Neural progenitor cell (in vitro differentiated cells): Measurements from ENCODE around the gene RAB3IL1. TPM values are rescaled to one million over a fixed set of nuclear protein-coding genes. Genes with fewer than 3 reads are reported as not detected.

ENCODE experiments used
- DNase-seq: peaks from one replicate; pipeline ENCODE4 v3.0.0-alpha.2; 2016; ENCODE audit warnings: low spot score
- H2AFZ ChIP-seq: fragments of 200-600 bp; sonication (generic); replicated peaks from 2 replicates; pipeline ENCODE4 v1.6.1; 2016; ENCODE audit warnings: antibody characterized with exemption
- H3F3A ChIP-seq: fragments of 200-600 bp; sonication (generic); 2 replicates; pipeline ENCODE4 v1.6.1; 2016; ENCODE audit warnings: antibody characterized with exemption, low read depth
- H3K27ac ChIP-seq: fragments of 200-600 bp; sonication (generic); 2 replicates; pipeline ENCODE4 v1.5.1; 2016; ENCODE audit warnings: mild to moderate bottlenecking
- H3K27me3 ChIP-seq: fragments of 200-600 bp; sonication (generic); 2 replicates; pipeline ENCODE4 v1.6.1; 2016; ENCODE audit warnings: mild to moderate bottlenecking, moderate library complexity
- H3K36me3 ChIP-seq: fragments of 200-600 bp; sonication (generic); 2 replicates; pipeline ENCODE4 v1.5.1; 2016
- H3K4me1 ChIP-seq: fragments of 200-600 bp; sonication (generic); 2 replicates; pipeline ENCODE4 v1.6.1; 2016; ENCODE audit warnings: mixed run types
- H3K4me2 ChIP-seq: fragments of 200-600 bp; sonication (generic); 2 replicates; pipeline ENCODE4 v1.6.1; 2016
- H3K4me3 ChIP-seq: fragments of 200-600 bp; sonication (generic); 2 replicates; pipeline ENCODE4 v1.5.1; 2016
- H3K79me2 ChIP-seq: fragments of 200-600 bp; sonication (generic); 2 replicates; pipeline ENCODE4 v1.6.1; 2016; ENCODE audit warnings: low read depth
- H3K9ac ChIP-seq: fragments of 200-600 bp; sonication (generic); 2 replicates; pipeline ENCODE4 v1.6.1; 2016
- H3K9me3 ChIP-seq: fragments of 200-600 bp; sonication (generic); 2 replicates; pipeline ENCODE4 v1.5.1; 2016; ENCODE audit warnings: low read depth
- H4K20me1 ChIP-seq: fragments of 200-600 bp; sonication (generic); 2 replicates; pipeline ENCODE4 v1.6.1; 2016; ENCODE audit warnings: low read depth
- H3K27ac Mint-ChIP-seq: 3 replicates; pipeline ENCODE4 v1.8.0; 2021; ENCODE audit warnings: mixed read lengths
- H3K27me3 Mint-ChIP-seq: 2 replicates; pipeline ENCODE4 v1.8.0; 2022; ENCODE audit warnings: low read depth, mild to moderate bottlenecking, inconsistent platforms, moderate library complexity, mixed read lengths; ENCODE audit not compliant: insufficient read depth
- H3K36me3 Mint-ChIP-seq: 3 replicates; pipeline ENCODE4 v1.8.0; 2021; ENCODE audit warnings: mixed read lengths
- H3K4me1 Mint-ChIP-seq: 3 replicates; pipeline ENCODE4 v1.8.0; 2021; ENCODE audit warnings: mixed read lengths
- H3K4me3 Mint-ChIP-seq: 3 replicates; pipeline ENCODE4 v1.8.0; 2021; ENCODE audit warnings: mild to moderate bottlenecking, moderate library complexity, mixed read lengths
- H3K9me3 Mint-ChIP-seq: 3 replicates; pipeline ENCODE4 v1.8.0; 2020; ENCODE audit warnings: mixed read lengths
- CTCF ChIP-seq: fragments of 200-600 bp; sonication (generic); IDR thresholded peaks from 2 replicates; pipeline ENCODE4 v1.5.1; 2017; ENCODE audit warnings: antibody characterized with exemption, mild to moderate bottlenecking
- EZH2 ChIP-seq: fragments of 200-600 bp; sonication (generic); IDR thresholded peaks from 2 replicates; pipeline ENCODE4 v1.6.1; 2017; ENCODE audit warnings: antibody characterized with exemption, mild to moderate bottlenecking, moderate library complexity
- EZH2phosphoT487 ChIP-seq: fragments of 200-600 bp; sonication (generic); IDR thresholded peaks from 2 replicates; pipeline ENCODE4 v1.6.1; 2017; ENCODE audit warnings: antibody characterized with exemption
- total RNA-seq: library from RNA; depleted of rRNA; stranded (reverse); fragments of >200 nt; gene quantifications from 2 replicates; pipeline ENCODE4 v1.2.3, GENCODE V29; 2015; ENCODE audit warnings: low replicate concordance

RAB3IL1 gene
- total RNA-seq, 1 donor from 2014 or later = 1.4 TPM

DNA sequence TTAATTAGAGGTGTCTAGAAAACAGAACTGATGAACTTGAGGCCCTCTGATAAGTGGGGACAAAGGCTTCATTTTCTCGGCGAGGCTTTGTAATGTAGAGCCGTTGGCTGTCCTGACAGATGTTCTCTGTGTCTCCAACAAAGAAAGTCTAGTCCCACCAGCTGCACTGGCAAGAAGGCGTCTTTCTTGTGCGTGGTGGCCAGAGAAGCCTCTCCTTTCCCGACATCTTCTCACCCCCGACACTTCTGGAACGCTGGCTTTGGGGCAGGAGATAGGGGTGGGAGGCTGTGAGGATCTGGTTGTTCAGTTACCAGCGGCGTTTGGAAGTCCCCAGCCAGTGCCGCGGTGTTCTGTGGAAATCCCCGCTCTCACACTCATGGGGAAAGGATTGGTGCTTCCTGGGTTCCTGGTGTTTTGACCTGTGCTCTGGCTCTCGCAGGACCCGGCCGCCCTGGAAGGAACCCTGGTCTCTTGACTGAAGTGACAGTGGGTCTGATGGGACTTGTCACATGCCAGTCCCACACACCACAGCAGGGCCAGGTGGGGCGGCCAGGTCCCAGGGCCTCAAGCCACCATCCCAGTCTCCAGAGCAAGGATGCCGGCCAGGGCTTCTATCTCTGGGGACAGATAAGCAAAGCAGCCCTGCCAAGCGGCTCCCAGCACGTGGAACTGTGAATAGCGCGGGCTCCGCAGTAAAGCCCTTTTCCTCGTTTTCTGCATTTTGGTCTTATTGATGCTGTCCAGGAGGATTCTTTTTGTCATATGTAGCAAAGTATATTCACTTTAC is 66.1 kb downstream of the RAB3IL1 start:
- Mint-ChIP-seq H3K27me3 (peaks cover 2% of the 10 kb centered on the region), H3K4me1 (no peaks in the 10 kb centered on the region), H3K9me3 (no peaks in the 10 kb centered on the region), H3K27ac (no peak overlapping the region), H3K4me3 (no peak overlapping the region), H3K36me3 (peaks cover 40% of the 10 kb centered on the region)
- H3K4me3 ChIP-seq = no peak overlapping the region
- no peak overlapping the region for H3K9ac ChIP-seq
- peaks cover 17% of the 10 kb centered on the region for H3K36me3 ChIP-seq
- H3K27ac ChIP-seq = no peak overlapping the region
- peaks cover 44% of the 10 kb centered on the region for H4K20me1 ChIP-seq
- no peak for DNase-seq
- TF ChIP-seq EZH2phosphoT487 = no peak
- TF ChIP-seq CTCF = no peak
- TF ChIP-seq EZH2 = no peak
- no peaks in the 10 kb centered on the region for H3K9me3 ChIP-seq
- no peaks in the 10 kb centered on the region for H3K4me1 ChIP-seq
- H3K27me3 ChIP-seq = no peaks in the 10 kb centered on the region
- no peak overlapping the region for H2AFZ ChIP-seq
- no peak overlapping the region for H3K4me2 ChIP-seq
- H3F3A ChIP-seq = peaks cover 14% of the 10 kb centered on the region
- peaks cover 37% of the 10 kb centered on the region for H3K79me2 ChIP-seq

DNA sequence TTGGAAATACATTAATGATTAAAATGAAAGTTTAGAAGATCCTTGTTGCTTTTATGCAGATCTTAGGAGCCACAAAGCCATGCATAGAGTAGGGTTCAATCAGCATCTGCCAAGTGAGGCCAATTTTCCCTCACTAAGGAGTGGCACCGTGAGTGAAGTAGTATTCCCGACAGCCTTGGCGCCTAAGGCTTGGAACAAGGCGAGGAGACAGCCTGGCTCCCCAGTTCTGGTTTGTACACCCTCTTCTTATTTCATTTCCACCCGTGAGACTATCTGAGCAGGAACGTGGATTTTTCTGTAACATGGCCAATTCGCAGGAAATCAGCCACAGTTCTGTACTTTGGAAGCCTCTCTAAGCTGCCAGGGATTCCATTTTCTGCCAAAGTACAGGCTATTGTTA is 66.7 kb downstream of the RAB3IL1 start:
- Mint-ChIP-seq H3K27ac (no peak overlapping the region), H3K27me3 (peaks cover 2% of the 10 kb centered on the region), H3K4me3 (no peak overlapping the region), H3K9me3 (no peaks in the 10 kb centered on the region), H3K4me1 (no peaks in the 10 kb centered on the region), H3K36me3 (peaks cover 41% of the 10 kb centered on the region)
- Histone ChIP-seq H3K27me3 (no peaks in the 10 kb centered on the region), H3K27ac (no peak overlapping the region), H3K4me2 (no peak overlapping the region), H3K9ac (no peak overlapping the region), H3K4me3 (no peak overlapping the region), H2AFZ (no peak overlapping the region), H3K79me2 (peaks cover 30% of the 10 kb centered on the region), H4K20me1 (peaks cover 44% of the 10 kb centered on the region), H3F3A (peaks cover 14% of the 10 kb centered on the region), H3K4me1 (no peaks in the 10 kb centered on the region), H3K9me3 (no peaks in the 10 kb centered on the region), H3K36me3 (peaks cover 17% of the 10 kb centered on the region)
- TF ChIP-seq CTCF = no peak
- no peak for TF ChIP-seq EZH2
- TF ChIP-seq EZH2phosphoT487 = no peak
- no peak for DNase-seq

GRCh38 chr11:61848631-61849030 is 68.7 kb downstream of the RAB3IL1 start:
- Histone ChIP-seq H3K9me3 (no peaks in the 10 kb centered on the region), H3K4me2 (no peak overlapping the region), H2AFZ (no peak overlapping the region), H3K27me3 (no peaks in the 10 kb centered on the region), H3F3A (peaks cover 21% of the 10 kb centered on the region), H3K4me1 (no peaks in the 10 kb centered on the region), H3K4me3 (no peak overlapping the region), H3K36me3 (peaks cover 19% of the 10 kb centered on the region), H4K20me1 (peaks cover 41% of the 10 kb centered on the region), H3K9ac (no peak overlapping the region), H3K79me2 (peaks cover 38% of the 10 kb centered on the region), H3K27ac (no peak overlapping the region)
- Mint-ChIP-seq H3K27me3 (peaks cover 2% of the 10 kb centered on the region), H3K4me3 (no peak overlapping the region), H3K4me1 (no peaks in the 10 kb centered on the region), H3K27ac (no peak overlapping the region), H3K36me3 (peaks cover 43% of the 10 kb centered on the region), H3K9me3 (no peaks in the 10 kb centered on the region)
- no peak for TF ChIP-seq CTCF
- no peak for DNase-seq
